SK-N-SH treated with all-trans-retinoic acid at 6 μM for 48 hours (cell line): ENCODE measurements around the gene CAMKMT.

ENCODE experiments used
- ATAC-seq: fragments of 200-7000 bp; cut with Tn5 transposase; 3 replicates; pipeline ENCODE4 v1.9.1; 2020; ENCODE audit warnings: mild to moderate bottlenecking, moderate library complexity
- ARNTL ChIP-seq: fragments of 450-650 bp; formaldehyde crosslinking; IDR thresholded peaks from 2 replicates; pipeline ENCODE4 v1.5.0; 2020; ENCODE audit warnings: low read depth, mild to moderate bottlenecking, moderate library complexity, borderline replicate concordance
- BACH2 ChIP-seq: fragments of 250-450 bp; sonication (Bioruptor Pico); IDR thresholded peaks from 2 replicates; pipeline ENCODE4 v1.9.0; 2021; ENCODE audit warnings: mild to moderate bottlenecking, borderline replicate concordance
- CSDC2 ChIP-seq: fragments of 250-450 bp; sonication (Bioruptor Pico); IDR thresholded peaks from 2 replicates; pipeline ENCODE4 v1.5.0; 2020; ENCODE audit warnings: mild to moderate bottlenecking, moderate library complexity
- ESRRG ChIP-seq: fragments of 250-450 bp; sonication (Bioruptor Pico); IDR thresholded peaks from 2 replicates; pipeline ENCODE4 v1.6.1; 2021; ENCODE audit warnings: mild to moderate bottlenecking
- GLIS3 ChIP-seq: fragments of 250-450 bp; sonication (Bioruptor Pico); IDR thresholded peaks from 2 replicates; pipeline ENCODE4 v1.5.0; 2020; ENCODE audit warnings: mild to moderate bottlenecking, moderate library complexity
- ISL1 ChIP-seq: fragments of 250-450 bp; sonication (Bioruptor Pico); IDR thresholded peaks from 2 replicates; pipeline ENCODE4 v2.1.2; 2022; ENCODE audit warnings: mild to moderate bottlenecking, moderate library complexity
- OSR1 ChIP-seq: fragments of 250-450 bp; sonication (Bioruptor Pico); IDR thresholded peaks from 2 replicates; pipeline ENCODE4 v1.8.0; 2022; ENCODE audit warnings: moderate library complexity, mild to moderate bottlenecking, inconsistent platforms
- PPARA ChIP-seq: fragments of 250-450 bp; sonication (Bioruptor Pico); IDR thresholded peaks from 2 replicates; pipeline ENCODE4 v1.5.0; 2020; ENCODE audit warnings: mild to moderate bottlenecking, borderline replicate concordance
- RARB ChIP-seq: fragments of 250-450 bp; sonication (Bioruptor Pico); IDR thresholded peaks from 2 replicates; pipeline ENCODE4 v1.8.0; 2021; ENCODE audit warnings: mild to moderate bottlenecking, moderate library complexity
- SNAI2 ChIP-seq: fragments of 250-450 bp; sonication (Bioruptor Pico); IDR thresholded peaks from 2 replicates; pipeline ENCODE4 v1.5.0; 2020; ENCODE audit warnings: mild to moderate bottlenecking, moderate library complexity
- TCF4 ChIP-seq: fragments of 250-450 bp; sonication (Bioruptor Pico); IDR thresholded peaks from 2 replicates; pipeline ENCODE4 v1.8.0; 2021; ENCODE audit warnings: mild to moderate bottlenecking, moderate library complexity, borderline replicate concordance
- TOX ChIP-seq: fragments of 250-450 bp; sonication (Bioruptor Pico); IDR thresholded peaks from 2 replicates; pipeline ENCODE4 v1.8.0; 2021; ENCODE audit warnings: mild to moderate bottlenecking, moderate library complexity, borderline replicate concordance
- ZC3H10 ChIP-seq: fragments of 250-450 bp; sonication (Bioruptor Pico); IDR thresholded peaks from 2 replicates; pipeline ENCODE4 v1.5.1; 2021; ENCODE audit warnings: mild to moderate bottlenecking, moderate library complexity
- ZFP3 ChIP-seq: fragments of 250-450 bp; sonication (Bioruptor Pico); IDR thresholded peaks from 2 replicates; pipeline ENCODE4 v1.5.0; 2020; ENCODE audit warnings: mild to moderate bottlenecking, moderate library complexity
- ZFP30 ChIP-seq: fragments of 450-650 bp; formaldehyde crosslinking; IDR thresholded peaks from 2 replicates; pipeline ENCODE4 v1.5.0; 2022; ENCODE audit warnings: mild to moderate bottlenecking, moderate library complexity
- ZNF565 ChIP-seq: fragments of 450-650 bp; formaldehyde crosslinking; conservative IDR thresholded peaks from 2 replicates; pipeline ENCODE4 v1.5.0; 2020; ENCODE audit warnings: low read depth, mild to moderate bottlenecking, moderate library complexity
- ZNF70 ChIP-seq: fragments of 450-650 bp; formaldehyde crosslinking; IDR thresholded peaks from 2 replicates; pipeline ENCODE4 v1.5.0; 2020; ENCODE audit warnings: mild to moderate bottlenecking, moderate library complexity
- ZNF8 ChIP-seq: fragments of 450-650 bp; formaldehyde crosslinking; IDR thresholded peaks from 2 replicates; pipeline ENCODE4 v1.5.0; 2020; ENCODE audit warnings: mild to moderate bottlenecking, moderate library complexity
- TF ChIP-seq, protein P1 (sequence below): fragments of 250-450 bp; sonication (Bioruptor Pico); IDR thresholded peaks from 2 replicates; pipeline ENCODE4 v1.8.0; 2020; ENCODE audit warnings: mild to moderate bottlenecking, moderate library complexity, borderline replicate concordance
- TF ChIP-seq, protein P2 (sequence below): fragments of 250-450 bp; sonication (Bioruptor Pico); IDR thresholded peaks from 2 replicates; pipeline ENCODE4 v1.8.0; 2021; ENCODE audit warnings: low read depth, mild to moderate bottlenecking, moderate library complexity, borderline replicate concordance
- TF ChIP-seq, protein P3 (sequence below): fragments of 250-450 bp; sonication (Bioruptor Pico); IDR thresholded peaks from 2 replicates; pipeline ENCODE4 v1.5.1; 2020; ENCODE audit warnings: low read depth, mild to moderate bottlenecking, moderate library complexity
- TF ChIP-seq, protein P4 (sequence below): fragments of 250-450 bp; sonication (Bioruptor Pico); IDR thresholded peaks from 2 replicates; pipeline ENCODE4 v1.5.1; 2021; ENCODE audit warnings: mild to moderate bottlenecking, moderate library complexity

Gene CAMKMT

DNA sequence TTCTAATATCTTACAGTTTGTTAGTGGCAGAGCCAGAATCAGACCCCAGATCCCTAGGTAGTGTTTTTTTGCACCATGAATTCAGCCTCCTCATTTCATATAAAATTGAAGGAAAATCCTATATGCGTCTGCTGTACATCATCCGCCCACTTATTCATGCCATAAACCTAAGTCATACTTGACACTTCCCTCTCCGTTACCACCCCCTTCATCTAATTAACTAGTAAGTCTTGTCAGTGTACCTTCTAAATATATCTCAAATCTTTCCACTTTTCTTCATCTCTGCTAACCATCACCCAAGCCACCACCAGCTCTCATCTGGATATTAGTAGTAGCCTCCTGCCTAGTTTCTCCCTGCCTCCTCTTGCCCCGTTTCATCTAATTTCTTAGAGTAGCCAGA lies 331.1 kb downstream of the CAMKMT start:
- no peak for ATAC-seq
- TF ChIP-seq, protein P1, sequence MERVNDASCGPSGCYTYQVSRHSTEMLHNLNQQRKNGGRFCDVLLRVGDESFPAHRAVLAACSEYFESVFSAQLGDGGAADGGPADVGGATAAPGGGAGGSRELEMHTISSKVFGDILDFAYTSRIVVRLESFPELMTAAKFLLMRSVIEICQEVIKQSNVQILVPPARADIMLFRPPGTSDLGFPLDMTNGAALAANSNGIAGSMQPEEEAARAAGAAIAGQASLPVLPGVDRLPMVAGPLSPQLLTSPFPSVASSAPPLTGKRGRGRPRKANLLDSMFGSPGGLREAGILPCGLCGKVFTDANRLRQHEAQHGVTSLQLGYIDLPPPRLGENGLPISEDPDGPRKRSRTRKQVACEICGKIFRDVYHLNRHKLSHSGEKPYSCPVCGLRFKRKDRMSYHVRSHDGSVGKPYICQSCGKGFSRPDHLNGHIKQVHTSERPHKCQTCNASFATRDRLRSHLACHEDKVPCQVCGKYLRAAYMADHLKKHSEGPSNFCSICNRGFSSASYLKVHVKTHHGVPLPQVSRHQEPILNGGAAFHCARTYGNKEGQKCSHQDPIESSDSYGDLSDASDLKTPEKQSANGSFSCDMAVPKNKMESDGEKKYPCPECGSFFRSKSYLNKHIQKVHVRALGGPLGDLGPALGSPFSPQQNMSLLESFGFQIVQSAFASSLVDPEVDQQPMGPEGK (CRISPR knock-in tag) = no peak
- TF ChIP-seq BACH2 (CRISPR knock-in tag) (no peak), ZFP30 (CRISPR knock-in tag) (no peak), RARB (CRISPR knock-in tag) (no peak)

DNA sequence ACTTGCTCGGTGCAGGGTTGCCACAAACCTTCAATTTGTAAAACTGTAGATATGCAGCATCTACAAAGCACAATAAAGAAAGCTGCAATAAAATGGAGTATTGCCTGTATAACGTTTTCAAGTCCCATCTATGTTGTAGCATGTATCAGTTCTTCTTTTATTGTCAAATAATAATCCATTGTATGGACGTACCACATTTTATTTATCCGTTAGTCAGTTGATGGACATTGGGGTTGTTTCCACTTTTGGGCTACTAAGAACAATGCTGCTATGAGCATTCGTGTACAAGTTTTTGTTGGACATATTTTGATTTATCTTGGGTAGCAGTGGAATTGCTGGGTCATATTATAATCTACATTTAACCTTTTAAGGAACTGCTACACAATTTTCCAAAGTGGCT lies 339.1 kb downstream of the CAMKMT start:
- ATAC-seq = no peak

DNA sequence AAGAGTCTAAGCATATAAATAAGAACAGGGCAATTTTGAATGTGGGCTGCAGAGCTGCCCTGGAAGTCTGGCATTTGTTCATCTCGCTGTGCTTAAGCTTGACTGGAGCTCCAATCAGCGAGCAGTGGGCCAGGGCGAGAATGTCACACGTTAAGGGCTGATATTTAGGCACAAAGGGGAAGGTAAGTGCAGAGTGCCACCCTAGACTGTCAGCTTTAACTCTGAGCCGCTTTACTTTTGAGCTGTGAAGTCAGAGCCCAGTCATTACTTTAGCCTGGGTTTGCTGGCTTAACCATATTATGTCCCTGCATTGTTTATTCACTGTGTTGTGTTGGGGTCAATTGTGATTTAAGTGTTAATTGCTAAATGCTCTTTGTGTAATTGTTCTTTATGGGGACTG lies 343.6 kb downstream of the CAMKMT start:
- no peak for TF ChIP-seq TCF4 (CRISPR knock-in tag)
- ATAC-seq = no peak

More for the DNA sequence above, 339.1 kb downstream of the CAMKMT start:
- peak; percentile 99 for TF ChIP-seq ZNF8 (CRISPR knock-in tag)
- TF ChIP-seq, protein P1 (CRISPR knock-in tag) = no peak

DNA sequence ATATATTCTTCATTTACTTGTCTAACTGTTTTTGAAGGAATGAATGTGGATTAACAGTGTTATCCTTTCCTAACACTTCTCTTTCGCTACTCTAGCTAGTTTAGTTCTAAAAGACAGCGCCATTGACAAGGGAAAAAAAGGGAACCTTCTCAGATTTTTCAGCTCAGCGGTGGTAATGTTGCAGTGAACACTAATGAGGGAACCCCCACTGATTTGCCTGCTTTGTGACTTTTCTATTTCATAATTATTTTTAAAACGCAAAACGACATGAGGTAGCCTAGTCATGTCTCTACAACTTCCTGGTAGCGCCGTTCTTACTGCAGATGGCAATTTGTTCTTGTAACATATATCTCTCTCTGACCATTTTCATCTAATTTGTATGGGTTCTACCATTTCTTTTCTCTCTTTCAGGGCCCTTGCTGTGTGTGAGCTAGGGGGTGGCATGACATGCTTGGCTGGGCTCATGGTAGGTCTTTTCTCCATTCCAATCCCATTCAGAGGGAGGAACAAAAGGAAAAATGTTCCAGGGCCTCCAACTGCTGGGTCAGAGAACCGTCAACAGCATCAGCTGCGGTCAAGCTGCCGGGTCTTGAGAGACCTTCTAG lies 344.2 kb downstream of the CAMKMT start:
- TF ChIP-seq ZNF8 (CRISPR knock-in tag) (peak; percentile 44; the same call in 1 of the 2 replicates), ZNF70 (no peak), ZC3H10 (no peak), ISL1 (no peak)
- ATAC-seq = peak; percentile 27

DNA sequence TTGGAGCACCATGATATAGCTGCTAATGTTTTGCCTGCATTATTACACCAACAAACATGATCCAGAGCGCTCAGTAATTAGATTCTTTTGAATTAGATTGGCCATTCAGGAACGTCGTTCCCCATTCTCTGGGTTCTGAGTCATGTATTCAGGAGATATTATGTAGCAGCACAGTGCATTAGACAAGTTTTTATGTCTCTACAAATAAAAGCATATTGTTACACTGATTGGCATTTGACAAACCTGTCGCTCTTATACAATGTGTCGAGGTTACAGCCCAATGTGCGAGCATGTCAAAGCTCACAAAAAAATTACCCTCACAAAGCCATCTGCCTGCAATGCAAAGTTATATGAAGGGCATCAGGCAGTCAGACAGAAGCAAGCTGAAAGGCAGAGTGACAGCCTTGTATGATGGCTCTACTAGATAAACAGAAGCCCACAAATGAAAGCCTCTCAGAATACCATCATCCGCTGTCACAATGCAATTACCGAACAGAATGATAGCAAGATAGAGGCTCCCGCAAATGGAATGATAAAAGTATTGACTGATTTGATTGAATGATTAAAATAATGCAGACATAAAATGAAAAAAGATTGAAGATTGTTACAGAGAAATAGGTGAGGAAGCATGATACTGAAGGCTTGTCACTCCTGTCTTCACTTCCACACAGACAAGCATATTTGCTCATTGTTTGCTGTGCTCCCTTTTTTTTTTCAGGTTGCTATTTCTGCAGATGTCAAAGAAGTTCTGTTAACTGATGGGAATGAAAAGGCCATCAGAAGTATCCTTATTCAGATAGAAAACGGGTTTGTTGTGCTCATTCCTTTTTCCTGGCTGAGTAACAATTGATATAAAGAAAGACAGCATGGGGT lies 345.2 kb downstream of the CAMKMT start:
- peak; percentile 97 for ATAC-seq
- TF ChIP-seq GLIS3 (CRISPR knock-in tag) (0 out of 2 replicates have a peak, but pooled peaks have one; percentile 37), SNAI2 (peak; percentile 22; the same call in 1 of the 2 replicates), OSR1 (CRISPR knock-in tag) (no peak), ESRRG (CRISPR knock-in tag) (no peak), ZFP30 (CRISPR knock-in tag) (no peak), ZFP3 (CRISPR knock-in tag) (no peak), ARNTL (CRISPR knock-in tag) (no peak), PPARA (no peak), ZNF565 (CRISPR knock-in tag) (no peak), RARB (CRISPR knock-in tag) (no peak), CSDC2 (CRISPR knock-in tag) (no peak), TCF4 (CRISPR knock-in tag) (peak; percentile 81), BACH2 (CRISPR knock-in tag) (no peak), ZNF8 (CRISPR knock-in tag) (peak; percentile 43), ISL1 (peak; percentile 79), TOX (CRISPR knock-in tag) (no peak)
- TF ChIP-seq, protein P2, sequence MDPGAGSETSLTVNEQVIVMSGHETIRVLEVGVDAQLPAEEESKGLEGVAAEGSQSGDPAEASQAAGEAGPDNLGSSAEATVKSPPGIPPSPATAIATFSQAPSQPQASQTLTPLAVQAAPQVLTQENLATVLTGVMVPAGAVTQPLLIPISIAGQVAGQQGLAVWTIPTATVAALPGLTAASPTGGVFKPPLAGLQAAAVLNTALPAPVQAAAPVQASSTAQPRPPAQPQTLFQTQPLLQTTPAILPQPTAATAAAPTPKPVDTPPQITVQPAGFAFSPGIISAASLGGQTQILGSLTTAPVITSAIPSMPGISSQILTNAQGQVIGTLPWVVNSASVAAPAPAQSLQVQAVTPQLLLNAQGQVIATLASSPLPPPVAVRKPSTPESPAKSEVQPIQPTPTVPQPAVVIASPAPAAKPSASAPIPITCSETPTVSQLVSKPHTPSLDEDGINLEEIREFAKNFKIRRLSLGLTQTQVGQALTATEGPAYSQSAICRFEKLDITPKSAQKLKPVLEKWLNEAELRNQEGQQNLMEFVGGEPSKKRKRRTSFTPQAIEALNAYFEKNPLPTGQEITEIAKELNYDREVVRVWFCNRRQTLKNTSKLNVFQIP (CRISPR knock-in tag) = no peak
- TF ChIP-seq, protein P3, sequence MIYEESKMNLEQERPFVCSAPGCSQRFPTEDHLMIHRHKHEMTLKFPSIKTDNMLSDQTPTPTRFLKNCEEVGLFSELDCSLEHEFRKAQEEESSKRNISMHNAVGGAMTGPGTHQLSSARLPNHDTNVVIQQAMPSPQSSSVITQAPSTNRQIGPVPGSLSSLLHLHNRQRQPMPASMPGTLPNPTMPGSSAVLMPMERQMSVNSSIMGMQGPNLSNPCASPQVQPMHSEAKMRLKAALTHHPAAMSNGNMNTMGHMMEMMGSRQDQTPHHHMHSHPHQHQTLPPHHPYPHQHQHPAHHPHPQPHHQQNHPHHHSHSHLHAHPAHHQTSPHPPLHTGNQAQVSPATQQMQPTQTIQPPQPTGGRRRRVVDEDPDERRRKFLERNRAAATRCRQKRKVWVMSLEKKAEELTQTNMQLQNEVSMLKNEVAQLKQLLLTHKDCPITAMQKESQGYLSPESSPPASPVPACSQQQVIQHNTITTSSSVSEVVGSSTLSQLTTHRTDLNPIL (CRISPR knock-in tag) = 0 out of 2 replicates have a peak, but pooled peaks have one; percentile 8
- TF ChIP-seq, protein P4, sequence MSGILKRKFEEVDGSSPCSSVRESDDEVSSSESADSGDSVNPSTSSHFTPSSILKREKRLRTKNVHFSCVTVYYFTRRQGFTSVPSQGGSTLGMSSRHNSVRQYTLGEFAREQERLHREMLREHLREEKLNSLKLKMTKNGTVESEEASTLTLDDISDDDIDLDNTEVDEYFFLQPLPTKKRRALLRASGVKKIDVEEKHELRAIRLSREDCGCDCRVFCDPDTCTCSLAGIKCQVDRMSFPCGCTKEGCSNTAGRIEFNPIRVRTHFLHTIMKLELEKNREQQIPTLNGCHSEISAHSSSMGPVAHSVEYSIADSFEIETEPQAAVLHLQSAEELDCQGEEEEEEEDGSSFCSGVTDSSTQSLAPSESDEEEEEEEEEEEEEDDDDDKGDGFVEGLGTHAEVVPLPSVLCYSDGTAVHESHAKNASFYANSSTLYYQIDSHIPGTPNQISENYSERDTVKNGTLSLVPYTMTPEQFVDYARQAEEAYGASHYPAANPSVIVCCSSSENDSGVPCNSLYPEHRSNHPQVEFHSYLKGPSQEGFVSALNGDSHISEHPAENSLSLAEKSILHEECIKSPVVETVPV (CRISPR knock-in tag) = no peak; the same call in none of the 2 replicates
